GM18499 (cell line): ENCODE results near the gene CIC.

ENCODE experiments used
- ATAC-seq: cut with Tn5 transposase; IDR thresholded peaks from one replicate; pipeline ENCODE4 v1.9.1; 2021; ENCODE audit warnings: moderate number of reproducible peaks; ENCODE audit not compliant: insufficient read depth, unreplicated experiment

Gene CIC

GRCh38 chr19:42301646-42302203 lies 32.7 kb downstream of the CIC start, which contains the start of gene PRR19:
Gene PRR19 (plus strand): TSS chr19:42302132. CDS start chr19:42309585, 7,453 bp downstream.
- no peak for ATAC-seq

GRCh38 chr19:42303101-42303464 lies 34.0 kb downstream of the CIC start:
- no peak for ATAC-seq

- ATAC-seq = no peak
These were observed 34.8 kb downstream of the CIC start for GRCh38 chr19:42303876-42304275.

GRCh38 chr19:42306646-42307045 lies 37.6 kb downstream of the CIC start:
- ATAC-seq = no peak

- ATAC-seq = no peak
These were observed 40.6 kb downstream of the CIC start for GRCh38 chr19:42309686-42310085.

- no peak for ATAC-seq
These were observed 42.6 kb downstream of the CIC start for GRCh38 chr19:42311657-42312056.

GRCh38 chr19:42312370-42312769 lies 43.3 kb downstream of the CIC start:
- ATAC-seq = no peak

GRCh38 chr19:42313096-42313839 lies 44.2 kb downstream of the CIC start, which contains the start of gene TMEM145:
Gene TMEM145 (plus strand): TSS chr19:42313309. CDS start chr19:42313377, 68 bp downstream.
- ATAC-seq = no peak

GRCh38 chr19:42313840-42314755 lies 45.0 kb downstream of the CIC start:
- no peak for ATAC-seq

- ATAC-seq = no peak
These were observed 46.0 kb downstream of the CIC start for GRCh38 chr19:42315024-42315423.

- no peak for ATAC-seq
These were observed 47.5 kb downstream of the CIC start for GRCh38 chr19:42316223-42317211.

GRCh38 chr19:42317535-42317934 lies 48.5 kb downstream of the CIC start:
- no peak for ATAC-seq

- ATAC-seq = no peak
These were observed 53.3 kb downstream of the CIC start for GRCh38 chr19:42322305-42322704.

- ATAC-seq = no peak
These were observed 54.4 kb downstream of the CIC start for GRCh38 chr19:42323473-42323851.

- no peak for ATAC-seq
These were observed 55.0 kb downstream of the CIC start for GRCh38 chr19:42323852-42324654.

GRCh38 chr19:42324655-42325307 lies 55.7 kb downstream of the CIC start:
- no peak for ATAC-seq

GRCh38 chr19:42325308-42325895 lies 56.4 kb downstream of the CIC start, which contains the start of gene MEGF8:
Gene MEGF8 (plus strand): TSS chr19:42325635. CDS start chr19:42326244, 609 bp downstream.
- peak; percentile 92 for ATAC-seq
